ENCODE data around the gene TPSD1. TPM values are rescaled to one million over a fixed set of nuclear protein-coding genes. Genes with fewer than 3 reads are reported as not detected.

TPSD1 gene
- total and polyA plus RNA-seq, 2 donors (not counting 1 experiment from before 2014, with no cell fraction given), result not detected

DNA sequence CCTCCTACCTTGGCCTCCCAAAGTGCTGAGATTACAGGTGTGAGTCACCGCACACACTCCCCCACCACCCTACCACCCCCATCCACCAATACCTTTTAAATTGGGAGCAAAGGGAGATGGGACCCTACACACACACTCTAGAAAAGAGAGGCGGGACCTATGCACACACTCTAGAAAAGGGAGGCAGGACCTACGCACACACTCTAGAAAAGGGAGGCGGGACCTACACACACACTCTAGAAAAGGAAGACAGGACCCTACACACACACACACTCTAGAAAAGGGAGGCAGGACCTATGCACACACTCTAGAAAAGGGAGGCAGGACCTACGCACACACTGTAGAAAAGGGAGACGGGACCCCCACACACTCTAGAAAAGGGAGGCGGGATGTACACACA, 18.9 kb downstream of the TPSD1 start:
- Histone ChIP-seq H2AFZ (ENCODE audit: insufficient read depth, low read depth, low read length, poor library complexity, severe bottlenecking) (no peak overlapping the region), H3K27me3 (replicated peaks in 1 of 4; ENCODE audit: control extremely low read depth in 1 of 4, control insufficient read depth in 3 of 4, insufficient read depth in 4 of 4, low read length in 3 of 4) (peaks cover 0 to 24% (median 2%) of the 10 kb centered on the region in 4 experiments), H3K9ac (ENCODE audit: low read length) (no peak overlapping the region), H3K27ac (ENCODE audit: low read length in 2 of 2) (no peak overlapping the region), H4K20me1 (ENCODE audit: control insufficient read depth, insufficient read depth, low read length, poor library complexity, severe bottlenecking) (no peaks in the 10 kb centered on the region), H3K79me2 (ENCODE audit: control insufficient read depth, insufficient read depth, low read length) (no peaks in the 10 kb centered on the region), H3K4me3 (ENCODE audit: control extremely low read depth in 1 of 5, extremely low read depth in 1 of 5, insufficient read depth in 1 of 5, low read depth in 2 of 5, low read length in 4 of 5) (no peak overlapping the region), H3K9me3 (ENCODE audit: control extremely low read depth in 1 of 3, control insufficient read depth in 2 of 3, insufficient read depth in 1 of 3, low read length in 2 of 3) (no peaks in the 10 kb centered on the region), H3K36me3 (replicated peaks in 1 of 2; ENCODE audit: control extremely low read depth in 1 of 2, control insufficient read depth in 1 of 2, extremely low read depth in 1 of 2, insufficient read depth in 2 of 2, low read length in 1 of 2) (no peaks in the 10 kb centered on the region), H3K4me1 (ENCODE audit: control insufficient read depth in 2 of 2, insufficient read depth in 2 of 2, low read length in 2 of 2) (peaks cover 0 to 4% of the 10 kb centered on the region in 2 donors), H3K4me2 (replicated peaks; ENCODE audit: low read depth, low read length, poor library complexity, severe bottlenecking) (no peak overlapping the region)
- Mint-ChIP-seq H3K4me3 (no peak overlapping the region), H3K27me3 (peaks cover 25% of the 10 kb centered on the region), H3K9me3 (ENCODE audit: insufficient read depth) (no peaks in the 10 kb centered on the region), H3K27ac (no peak overlapping the region), H3K4me1 (no peaks in the 10 kb centered on the region)
- ChIA-PET CTCF (no interaction called here), POLR2A (no interaction called here)
- DNase-seq (no peak), ATAC-seq (ENCODE audit: low read depth) (no peak)
- TF ChIP-seq, protein P1, sequence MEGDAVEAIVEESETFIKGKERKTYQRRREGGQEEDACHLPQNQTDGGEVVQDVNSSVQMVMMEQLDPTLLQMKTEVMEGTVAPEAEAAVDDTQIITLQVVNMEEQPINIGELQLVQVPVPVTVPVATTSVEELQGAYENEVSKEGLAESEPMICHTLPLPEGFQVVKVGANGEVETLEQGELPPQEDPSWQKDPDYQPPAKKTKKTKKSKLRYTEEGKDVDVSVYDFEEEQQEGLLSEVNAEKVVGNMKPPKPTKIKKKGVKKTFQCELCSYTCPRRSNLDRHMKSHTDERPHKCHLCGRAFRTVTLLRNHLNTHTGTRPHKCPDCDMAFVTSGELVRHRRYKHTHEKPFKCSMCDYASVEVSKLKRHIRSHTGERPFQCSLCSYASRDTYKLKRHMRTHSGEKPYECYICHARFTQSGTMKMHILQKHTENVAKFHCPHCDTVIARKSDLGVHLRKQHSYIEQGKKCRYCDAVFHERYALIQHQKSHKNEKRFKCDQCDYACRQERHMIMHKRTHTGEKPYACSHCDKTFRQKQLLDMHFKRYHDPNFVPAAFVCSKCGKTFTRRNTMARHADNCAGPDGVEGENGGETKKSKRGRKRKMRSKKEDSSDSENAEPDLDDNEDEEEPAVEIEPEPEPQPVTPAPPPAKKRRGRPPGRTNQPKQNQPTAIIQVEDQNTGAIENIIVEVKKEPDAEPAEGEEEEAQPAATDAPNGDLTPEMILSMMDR (IDR thresholded peaks at IDR 0.05), result no peak
- no peak for TF ChIP-seq EZH2 (IDR thresholded peaks at IDR 0.05; ENCODE audit: borderline replicate concordance, insufficient read depth, low read depth, low read length, poor library complexity, severe bottlenecking)
- 100% methylated on average over 1 of the region's 7 CpGs for WGBS (ENCODE audit: insufficient coverage)
- intact Hi-C loops (cut with micrococcal nuclease), result no loop called here

DNA sequence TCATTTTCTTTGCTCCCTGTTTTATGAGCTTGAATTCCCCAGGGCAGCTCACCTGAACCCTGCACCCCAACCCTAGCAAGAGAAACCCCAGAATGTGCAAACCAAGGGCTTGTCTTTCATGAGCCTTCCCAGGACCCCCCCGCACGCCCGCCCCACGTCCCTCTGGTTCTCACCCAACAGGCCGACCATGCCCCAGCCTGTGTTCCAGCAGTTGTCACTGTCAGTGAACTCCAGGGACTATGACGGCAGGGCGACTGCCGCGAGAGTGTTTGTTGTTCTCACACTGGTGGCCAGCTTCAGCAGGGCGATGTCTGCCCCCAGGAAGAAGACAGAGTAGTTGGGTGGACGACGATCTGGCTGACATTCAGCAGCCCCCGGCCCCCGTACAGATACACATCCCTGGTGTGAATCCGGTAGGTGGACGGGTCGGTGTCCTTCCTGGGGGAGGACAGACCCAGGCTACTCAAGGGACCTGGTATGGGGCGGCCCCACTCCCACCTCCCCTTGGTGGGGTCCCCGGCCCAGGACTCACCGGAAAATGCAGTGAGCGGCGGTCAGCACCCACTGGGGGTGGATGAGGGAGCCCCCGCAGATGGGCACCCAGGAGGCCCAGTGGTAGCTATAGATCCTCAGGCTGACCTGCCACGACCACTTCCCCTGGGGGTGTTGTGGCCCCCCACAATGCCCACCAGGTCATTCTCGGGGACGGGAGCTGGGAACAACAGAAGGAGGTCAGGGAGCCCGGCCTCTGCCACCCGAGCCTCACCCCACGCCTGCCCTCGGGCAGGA, 20.1 kb downstream of the TPSD1 start:
- no peaks in the 10 kb centered on the region for H4K20me1 ChIP-seq (ENCODE audit: control insufficient read depth, insufficient read depth, low read length, poor library complexity, severe bottlenecking)
- H2AFZ ChIP-seq (ENCODE audit: insufficient read depth, low read depth, low read length, poor library complexity, severe bottlenecking), result no peak overlapping the region
- Mint-ChIP-seq H3K27me3 (peaks cover 16% of the 10 kb centered on the region), H3K4me3 (no peak overlapping the region), H3K27ac (no peak overlapping the region), H3K9me3 (ENCODE audit: insufficient read depth) (no peaks in the 10 kb centered on the region), H3K4me1 (no peaks in the 10 kb centered on the region)
- no peak overlapping the region for H3K4me3 ChIP-seq (ENCODE audit: control extremely low read depth in 1 of 5, extremely low read depth in 1 of 5, insufficient read depth in 1 of 5, low read depth in 2 of 5, low read length in 4 of 5)
- no peak for ATAC-seq (ENCODE audit: low read depth)
- intact Hi-C loops (cut with micrococcal nuclease), result no loop called here
- no peak overlapping the region for H3K9ac ChIP-seq (ENCODE audit: low read length)
- H3K4me1 ChIP-seq (ENCODE audit: control insufficient read depth in 2 of 2, insufficient read depth in 2 of 2, low read length in 2 of 2), result peaks cover 0 to 4% of the 10 kb centered on the region in 2 donors
- POLR2A ChIA-PET, result no interaction called here
- DNase-seq, result no peak
- H3K27me3 ChIP-seq (replicated peaks in 1 of 4; ENCODE audit: control extremely low read depth in 1 of 4, control insufficient read depth in 3 of 4, insufficient read depth in 4 of 4, low read length in 3 of 4), result peaks cover 0 to 24% (median 1%) of the 10 kb centered on the region in 4 experiments
- no peak overlapping the region for H3K4me2 ChIP-seq (replicated peaks; ENCODE audit: low read depth, low read length, poor library complexity, severe bottlenecking)
- H3K9me3 ChIP-seq (ENCODE audit: control extremely low read depth in 1 of 3, control insufficient read depth in 2 of 3, insufficient read depth in 1 of 3, low read length in 2 of 3), result no peaks in the 10 kb centered on the region
- H3K27ac ChIP-seq (ENCODE audit: low read length in 2 of 2), result no peak overlapping the region
- H3K36me3 ChIP-seq (replicated peaks in 1 of 2; ENCODE audit: control extremely low read depth in 1 of 2, control insufficient read depth in 1 of 2, extremely low read depth in 1 of 2, insufficient read depth in 2 of 2, low read length in 1 of 2), result no peaks in the 10 kb centered on the region
- WGBS (ENCODE audit: insufficient coverage), result 81% methylated on average over 29 of the region's 30 CpGs
- CTCF ChIA-PET, result no interaction called here
- no peaks in the 10 kb centered on the region for H3K79me2 ChIP-seq (ENCODE audit: control insufficient read depth, insufficient read depth, low read length)
- TF ChIP-seq, protein P1 (IDR thresholded peaks at IDR 0.05), result no peak
